Body of pancreas (tissue), 4 donors: ENCODE measurements around the gene KIN. TPM values are rescaled to one million over a fixed set of nuclear protein-coding genes. Genes with fewer than 3 reads are reported as not detected.

Experiments
- ATAC-seq: fragments of 150-250 bp; one replicate; pipeline ENCODE4 v1.9.1; 2016
- DNase-seq, 4 donors: peaks; one replicate each; pipeline ENCODE4 v3.0.0-alpha.2; 2019
- H3K27ac ChIP-seq, 4 donors: fragments of 200-600 bp; sonication (generic); 1 replicate in 3 of 4; 2 replicates in 1 of 4; pipeline versions ENCODE4 v1.5.1 to v1.6.1; 2016 to 2019; ENCODE audit warnings: mild to moderate bottlenecking in 1 of 4, mixed read lengths in 1 of 4, moderate library complexity in 1 of 4
- H3K27me3 ChIP-seq, 2 donors: fragments of 200-600 bp; sonication (generic); one replicate each; pipeline ENCODE4 v1.6.0; 2016; ENCODE audit warnings: mild to moderate bottlenecking in 1 of 2
- H3K36me3 ChIP-seq, 2 donors: fragments of 200-600 bp; sonication (generic); replicated peaks in 1 of 2; 2 replicates each; pipeline ENCODE4 v1.5.1; 2016; ENCODE audit warnings: low read depth in 2 of 2; ENCODE audit not compliant: insufficient read depth in 1 of 2
- H3K4me1 ChIP-seq: fragments of 200-600 bp; sonication (generic); one replicate; pipeline ENCODE4 v1.6.0; 2016
- H3K4me3 ChIP-seq, 2 donors: fragments of 200-600 bp; sonication (generic); 1 replicate in 1 of 2; 2 replicates in 1 of 2; pipeline ENCODE4 v1.5.1; 2016 to 2019
- H3K9me3 ChIP-seq, 3 donors: fragments of 200-600 bp; sonication (generic); 1 replicate in 2 of 3; 2 replicates in 1 of 3; pipeline ENCODE4 v1.5.1; 2016
- POLR2A ChIP-seq, 3 donors: fragments of 450-650 bp; IDR thresholded peaks; one replicate each; pipeline ENCODE4 v1.6.1; 2016; ENCODE audit warnings: antibody characterized with exemption in 3 of 3, mild to moderate bottlenecking in 2 of 3
- WGBS, 2 donors: methylation state at CpG; one replicate each; pipeline ENCODE4 v1.1.5; 2017; 5-methylcytosine and 5-hydroxymethylcytosine counted together
- intact Hi-C: fragments of 100-400 bp; cut with DNase I; formaldehyde crosslinking; loops from one replicate; pipeline ENCODE4 v1.15.1; 2023
- total RNA-seq, 2 donors: library from RNA; depleted of rRNA; stranded (reverse); fragments of >200 nt; gene quantifications; one replicate each; pipeline ENCODE4 v1.1.0, GENCODE V29; 2016
- TF ChIP-seq, protein P1 (sequence below), 7 experiments: fragments of 450-650 bp in 4 of 7; fragments of 200-600 bp in 3 of 7; sonication (generic) in 3 of 7; IDR thresholded peaks; one replicate each; pipeline ENCODE4 v1.5.1; 2016 to 2019; ENCODE audit warnings: antibody characterized with exemption in 7 of 7

The KIN gene
- total RNA-seq, 2 donors from 2014 or later = 4.9 to 6.2 TPM

DNA sequence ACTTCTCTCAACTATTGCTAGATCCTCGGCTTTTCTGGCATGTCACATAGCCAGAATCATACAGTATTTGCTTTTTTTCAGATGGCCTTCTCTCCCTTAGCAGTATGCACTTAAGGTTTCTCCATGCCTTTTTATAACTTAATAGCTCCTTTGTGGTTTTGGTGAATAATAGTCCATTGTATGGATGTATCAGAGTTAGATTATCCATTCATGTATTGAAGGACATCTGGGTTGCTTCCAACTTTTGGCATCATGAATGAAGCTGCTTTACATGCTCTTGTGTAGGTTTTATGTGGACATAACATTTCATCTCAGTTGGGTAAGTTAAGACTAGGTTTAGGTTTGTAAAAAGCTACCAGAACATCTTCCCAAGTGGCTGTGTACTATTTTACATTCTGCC, 4.7 kb upstream of the KIN start:
- ATAC-seq (no peak), DNase-seq (no peak)
- H3K27me3 ChIP-seq = no peaks in the 10 kb centered on the region
- peak overlapping the region in 2 of 4 donors; percentile 43 to 84 for H3K27ac ChIP-seq
- intact Hi-C loops = no loop called here
- H3K9me3 ChIP-seq = no peaks in the 10 kb centered on the region
- TF ChIP-seq POLR2A (IDR thresholded peaks at IDR 0.05) = no peak
- TF ChIP-seq, protein P1, sequence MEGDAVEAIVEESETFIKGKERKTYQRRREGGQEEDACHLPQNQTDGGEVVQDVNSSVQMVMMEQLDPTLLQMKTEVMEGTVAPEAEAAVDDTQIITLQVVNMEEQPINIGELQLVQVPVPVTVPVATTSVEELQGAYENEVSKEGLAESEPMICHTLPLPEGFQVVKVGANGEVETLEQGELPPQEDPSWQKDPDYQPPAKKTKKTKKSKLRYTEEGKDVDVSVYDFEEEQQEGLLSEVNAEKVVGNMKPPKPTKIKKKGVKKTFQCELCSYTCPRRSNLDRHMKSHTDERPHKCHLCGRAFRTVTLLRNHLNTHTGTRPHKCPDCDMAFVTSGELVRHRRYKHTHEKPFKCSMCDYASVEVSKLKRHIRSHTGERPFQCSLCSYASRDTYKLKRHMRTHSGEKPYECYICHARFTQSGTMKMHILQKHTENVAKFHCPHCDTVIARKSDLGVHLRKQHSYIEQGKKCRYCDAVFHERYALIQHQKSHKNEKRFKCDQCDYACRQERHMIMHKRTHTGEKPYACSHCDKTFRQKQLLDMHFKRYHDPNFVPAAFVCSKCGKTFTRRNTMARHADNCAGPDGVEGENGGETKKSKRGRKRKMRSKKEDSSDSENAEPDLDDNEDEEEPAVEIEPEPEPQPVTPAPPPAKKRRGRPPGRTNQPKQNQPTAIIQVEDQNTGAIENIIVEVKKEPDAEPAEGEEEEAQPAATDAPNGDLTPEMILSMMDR (IDR thresholded peaks at IDR 0.05) = no peak
- peaks cover 0 to 3% of the 10 kb centered on the region in 2 donors for H3K36me3 ChIP-seq
- H3K4me1 ChIP-seq = peaks cover 83% of the 10 kb centered on the region
- no peak overlapping the region for H3K4me3 ChIP-seq
- WGBS, 2 donors = 31 to 40% methylated on average over 1 of the region's 1 CpG

DNA sequence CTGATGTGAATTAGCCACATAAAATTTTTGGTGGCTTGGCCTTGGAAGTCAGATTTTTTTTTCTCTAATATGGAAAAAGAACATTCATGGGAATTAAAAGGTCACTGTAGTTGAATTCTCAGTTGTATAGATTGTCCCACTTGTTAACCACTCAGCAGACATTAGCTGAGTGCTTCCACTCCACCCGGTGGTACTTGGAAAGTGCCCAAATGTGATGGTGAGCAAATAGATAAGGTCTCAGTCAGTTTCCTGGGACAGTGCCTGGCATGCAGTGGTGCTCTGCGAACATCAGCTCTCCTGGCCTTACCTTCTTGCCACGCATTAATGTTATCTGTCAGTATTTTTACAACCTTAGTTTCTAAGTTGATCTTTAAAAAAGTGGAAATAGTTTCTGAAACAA, 1.6 kb upstream of the KIN start:
- no peak for ATAC-seq
- no peaks in the 10 kb centered on the region for H3K9me3 ChIP-seq
- intact Hi-C loops = no loop called here
- no peaks in the 10 kb centered on the region for H3K27me3 ChIP-seq
- H3K4me1 ChIP-seq = peaks cover 75% of the 10 kb centered on the region
- peak overlapping the region in 1 of 2 donors; percentile 91 for H3K4me3 ChIP-seq
- H3K27ac ChIP-seq = peak overlapping the region in 3 of 4 donors; percentile 70 to 89 (median 89)
- DNase-seq = peak in 2 of 4 donors; percentile 17
- TF ChIP-seq POLR2A (IDR thresholded peaks at IDR 0.05) = no peak
- TF ChIP-seq, protein P1 (IDR thresholded peaks at IDR 0.05) = no peak
- 11 to 19% methylated on average over 3 of the region's 3 CpGs for WGBS, 2 donors
- H3K36me3 ChIP-seq = no peaks in the 10 kb centered on the region

DNA sequence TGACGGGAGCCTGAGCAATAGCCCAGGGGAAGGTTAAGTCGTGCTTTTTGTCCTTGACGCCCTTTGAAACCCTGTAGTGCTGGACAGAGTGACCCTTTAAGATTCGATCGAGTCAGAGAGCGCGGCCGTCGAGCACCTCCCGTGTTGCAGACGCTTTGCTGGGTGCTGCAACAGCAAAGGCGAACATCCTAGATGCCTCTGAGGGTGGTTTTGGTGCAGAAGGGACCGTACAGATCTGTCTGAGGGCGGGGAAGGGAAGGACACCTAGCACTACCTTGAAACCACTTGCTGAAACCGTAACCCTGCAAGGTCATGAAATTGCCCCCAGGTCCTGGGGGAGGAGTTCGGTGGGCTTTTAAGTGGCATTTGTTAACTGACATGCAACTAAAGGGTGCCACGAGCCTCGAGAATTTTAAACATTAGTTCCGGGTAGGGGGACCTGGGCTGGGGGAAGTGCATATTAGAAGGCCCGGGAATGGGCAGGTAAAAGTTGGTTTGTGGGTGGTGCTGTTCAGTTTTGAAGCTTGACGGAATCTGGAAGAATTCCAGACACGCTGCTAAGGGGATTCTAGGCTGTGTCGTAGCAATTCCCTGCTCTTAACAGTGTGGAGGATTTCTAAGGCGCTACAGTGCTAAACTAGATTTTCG, 970 bp upstream of the KIN start:
- intact Hi-C loops = no loop called here
- H3K27ac ChIP-seq = peak overlapping the region; percentile 70 to 89 (median 84)

DNA sequence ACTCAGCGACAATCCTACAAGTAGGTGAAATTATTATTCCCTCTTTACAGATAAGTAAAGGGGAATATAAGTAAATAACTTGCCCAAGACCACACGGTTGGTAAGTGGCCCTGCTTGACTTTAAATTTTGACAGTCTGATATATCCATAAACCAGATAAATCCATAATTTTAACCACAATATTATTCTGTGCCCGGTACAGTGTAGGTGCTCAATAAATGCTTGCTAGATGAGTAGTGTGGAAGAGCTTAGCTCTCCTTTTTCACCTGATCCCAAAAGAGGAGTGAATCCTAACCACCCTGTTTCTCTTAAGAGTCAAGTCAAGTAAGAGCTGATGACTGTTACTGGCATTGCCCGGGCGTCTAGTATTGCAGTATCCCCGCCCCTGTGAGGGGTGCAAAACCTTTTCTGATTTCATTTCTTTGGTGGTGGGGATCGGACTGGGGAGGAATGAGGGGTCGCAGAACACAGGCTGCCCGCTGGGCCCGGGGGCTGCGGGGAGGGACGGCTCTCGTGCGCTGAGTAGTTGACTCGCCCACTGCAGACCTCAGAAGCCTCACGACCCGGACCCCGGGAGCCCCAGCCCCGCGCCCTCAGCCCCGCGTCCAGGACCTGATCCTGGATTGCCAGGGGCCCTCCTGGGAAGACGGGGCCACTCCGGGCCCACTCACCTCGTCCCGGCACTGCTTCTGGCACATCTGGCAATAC, 490 bp downstream of the KIN start:
- H3K4me1 ChIP-seq = peaks cover 55% of the 10 kb centered on the region
- WGBS, 2 donors = 2 to 5% methylated on average over 8 to 26 of the region's 26 CpGs
- intact Hi-C loops = no loop called here

More for the DNA sequence above, 970 bp upstream of the KIN start:
- DNase-seq = peak; percentile 26 to 58 (median 32)
- H3K4me1 ChIP-seq = peaks cover 69% of the 10 kb centered on the region
- ATAC-seq = peak; percentile 5
- 1 to 2% methylated on average over 22 to 25 of the region's 25 CpGs for WGBS, 2 donors
- H3K36me3 ChIP-seq = no peaks in the 10 kb centered on the region
- H3K27me3 ChIP-seq = no peaks in the 10 kb centered on the region
- TF ChIP-seq, protein P1 (IDR thresholded peaks at IDR 0.05) = no peak
- no peak for TF ChIP-seq POLR2A (IDR thresholded peaks at IDR 0.05)
- H3K4me3 ChIP-seq = peak overlapping the region; percentile 71 to 91
- H3K9me3 ChIP-seq = no peaks in the 10 kb centered on the region

More for the DNA sequence above, 490 bp downstream of the KIN start:
- DNase-seq (no peak), ATAC-seq (peak; percentile 20)
- Histone ChIP-seq H3K36me3 (no peaks in the 10 kb centered on the region), H3K9me3 (no peaks in the 10 kb centered on the region), H3K27me3 (no peaks in the 10 kb centered on the region), H3K27ac (peak overlapping the region; percentile 16 to 89 (median 68)), H3K4me3 (peak overlapping the region; percentile 77 to 91)
- TF ChIP-seq, protein P1 (IDR thresholded peaks at IDR 0.05) = no peak
- TF ChIP-seq POLR2A (IDR thresholded peaks at IDR 0.05) = no peak
